Superior temporal gyrus (tissue), 1 donor: ENCODE results near the gene RUNDC3A.
"Not testable (repeated sequence)": the region's sequence is repeated elsewhere in the genome, so short reads cannot be mapped to it uniquely, and the experiment has no call there.

ENCODE experiments used
- DNase-seq: peaks from one replicate; pipeline ENCODE4 v3.0.0-alpha.2; 2016; ENCODE audit errors: extremely low spot score

The RUNDC3A gene

GRCh38 chr17:44359006-44359405 lies 50.6 kb downstream of the RUNDC3A start:
- no peak for DNase-seq

- no peak for DNase-seq
These were observed 51.2 kb downstream of the RUNDC3A start for GRCh38 chr17:44359458-44360143.

DNA sequence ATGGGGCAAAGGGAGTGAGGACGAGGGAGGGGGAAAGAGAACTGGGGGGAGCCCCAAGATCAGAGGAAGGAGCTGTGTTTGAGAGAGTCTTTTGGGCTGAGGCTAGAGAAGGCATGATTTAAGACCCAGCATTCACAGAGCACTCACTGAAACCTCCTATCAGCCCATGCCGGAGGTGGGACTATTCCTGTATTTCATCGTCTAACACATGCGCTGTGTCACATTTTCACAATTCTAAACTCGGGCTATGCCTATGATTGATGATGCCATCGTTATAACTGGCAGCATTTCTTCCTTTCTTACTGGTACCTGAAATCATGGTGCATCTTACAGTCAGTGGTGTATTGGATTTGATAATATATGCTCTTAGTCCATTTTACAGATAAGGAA lies 51.7 kb downstream of the RUNDC3A start:
- no peak for DNase-seq

DNA sequence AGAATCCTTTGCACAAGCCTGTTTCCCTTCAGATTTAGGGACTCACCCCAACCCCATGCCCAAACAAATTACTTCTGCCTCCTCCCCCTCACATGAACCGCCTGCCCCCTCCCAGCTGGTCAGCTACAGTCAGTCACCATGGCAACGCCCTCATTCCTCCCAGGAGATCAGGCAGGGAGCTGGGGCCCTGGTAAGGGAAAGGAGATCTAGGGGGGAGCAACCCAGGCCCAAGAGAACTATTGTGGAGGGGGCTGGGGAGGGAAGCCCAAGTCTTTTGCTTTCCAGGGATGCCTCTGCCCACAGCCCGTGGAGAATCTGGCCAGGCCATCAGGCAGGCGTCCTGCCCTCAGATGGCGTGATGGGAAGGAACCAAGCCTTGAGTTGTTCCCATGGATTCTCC lies 52.4 kb downstream of the RUNDC3A start:
- no peak for DNase-seq

DNA sequence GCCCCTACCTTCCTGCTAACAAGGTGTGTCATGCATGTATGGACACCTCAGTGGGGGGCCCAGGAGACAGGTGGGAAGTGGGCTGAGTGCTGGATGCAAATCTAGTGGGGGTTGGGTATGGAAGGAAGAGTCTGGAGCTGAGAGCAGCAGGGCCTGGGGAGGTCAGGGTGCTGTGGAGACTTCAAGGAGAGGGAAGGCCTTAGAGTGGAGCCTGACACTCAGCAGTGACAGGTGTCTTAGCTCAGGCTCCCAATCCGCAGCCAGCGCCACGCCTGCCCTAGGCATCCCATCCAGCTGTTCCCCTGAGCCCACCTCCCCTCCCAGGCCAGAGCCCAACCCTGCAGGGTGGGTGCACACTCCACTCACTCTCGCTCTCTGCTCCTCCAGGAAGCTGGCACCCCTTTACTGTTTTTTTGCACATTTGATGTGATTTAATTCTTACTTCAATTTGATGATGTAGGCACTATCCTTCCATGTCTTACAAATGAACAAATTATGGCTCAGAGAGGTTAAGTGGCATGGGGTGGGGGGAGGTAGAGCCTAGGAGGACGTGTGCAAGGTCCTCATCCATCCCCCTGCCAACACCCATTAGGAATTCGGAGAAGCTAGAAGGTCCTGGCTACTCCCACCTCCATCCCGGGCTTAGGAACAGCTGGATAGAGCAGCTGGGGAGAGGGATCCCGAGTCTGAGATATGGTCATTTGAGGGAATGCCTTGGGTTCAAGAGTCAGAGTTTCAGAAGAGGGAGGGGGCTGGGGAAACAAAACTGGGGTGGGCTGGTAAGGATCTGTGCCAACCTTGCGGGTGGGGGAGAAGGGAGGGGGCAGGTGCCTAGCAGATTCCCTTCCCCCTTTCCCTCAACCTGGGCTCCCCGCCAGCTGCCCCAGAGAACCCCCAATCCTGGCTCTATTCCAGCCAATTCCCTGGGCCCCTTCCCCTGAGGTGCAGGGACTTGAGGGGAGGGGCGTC lies 53.2 kb downstream of the RUNDC3A start:
- no peak for DNase-seq

DNA sequence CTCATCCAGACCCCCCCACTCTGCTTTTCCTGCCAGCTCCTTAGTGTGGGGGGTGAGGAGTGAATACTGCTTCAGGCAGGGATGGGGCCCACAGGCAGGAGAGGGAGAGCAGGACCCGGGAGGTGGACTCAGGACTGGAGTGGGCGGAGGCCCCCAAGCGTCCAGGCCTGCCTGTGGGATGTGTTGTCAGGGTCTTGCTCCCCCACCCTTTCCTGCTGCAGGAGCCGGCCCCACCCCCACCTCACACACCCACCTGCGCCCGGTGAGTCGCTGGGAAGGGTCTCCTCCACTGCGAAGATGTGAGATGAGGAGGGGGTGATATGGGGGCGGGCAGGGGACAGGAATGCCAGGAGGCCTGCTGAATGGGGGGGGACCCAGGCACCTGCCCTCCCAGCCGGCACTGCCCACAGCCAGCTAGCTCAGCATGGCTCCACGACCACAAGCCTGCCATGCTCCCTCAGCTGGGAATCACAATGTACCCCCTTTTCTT lies 54.1 kb downstream of the RUNDC3A start:
- DNase-seq: no peak

DNA sequence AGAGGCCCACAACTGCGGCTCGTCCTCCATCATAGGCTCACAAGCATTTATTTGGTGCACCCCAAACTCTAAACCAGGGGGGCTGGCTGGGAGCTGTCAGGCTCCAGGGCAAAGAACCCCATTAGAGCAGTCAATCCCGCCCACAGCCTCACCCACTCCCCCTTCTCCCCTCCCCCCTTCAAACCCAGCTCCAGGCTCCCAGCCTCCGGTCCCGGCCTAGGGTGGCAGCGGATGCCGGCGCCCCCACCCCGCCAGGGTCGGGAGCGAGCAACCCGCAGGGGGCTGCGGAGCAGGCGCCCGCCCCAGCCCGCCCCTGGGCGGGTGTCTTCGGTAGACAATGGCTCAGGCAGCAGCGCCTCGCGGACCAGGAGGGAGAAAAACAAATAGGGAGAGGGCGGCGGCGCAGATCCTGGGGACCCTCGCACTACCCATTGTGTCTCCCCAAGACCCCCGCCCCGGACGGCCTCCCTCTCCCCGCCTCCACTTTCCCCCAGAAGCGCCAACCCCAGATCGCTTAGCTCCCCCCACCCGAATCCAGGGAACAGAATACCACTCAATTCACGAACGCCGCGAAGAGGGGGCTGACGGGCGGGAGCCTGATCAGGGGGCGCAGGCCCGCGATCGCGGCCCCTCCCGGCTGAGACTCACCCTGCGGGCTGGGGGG lies 54.7 kb downstream of the RUNDC3A start:
- DNase-seq: no peak

- peak; percentile 53 for DNase-seq
These were observed 55.3 kb downstream of the RUNDC3A start, which contains the start of gene FAM171A2 for GRCh38 chr17:44363613-44364159. Gene FAM171A2 (minus strand): TSS chr17:44363853. CDS start chr17:44363714, 139 bp downstream.

DNA sequence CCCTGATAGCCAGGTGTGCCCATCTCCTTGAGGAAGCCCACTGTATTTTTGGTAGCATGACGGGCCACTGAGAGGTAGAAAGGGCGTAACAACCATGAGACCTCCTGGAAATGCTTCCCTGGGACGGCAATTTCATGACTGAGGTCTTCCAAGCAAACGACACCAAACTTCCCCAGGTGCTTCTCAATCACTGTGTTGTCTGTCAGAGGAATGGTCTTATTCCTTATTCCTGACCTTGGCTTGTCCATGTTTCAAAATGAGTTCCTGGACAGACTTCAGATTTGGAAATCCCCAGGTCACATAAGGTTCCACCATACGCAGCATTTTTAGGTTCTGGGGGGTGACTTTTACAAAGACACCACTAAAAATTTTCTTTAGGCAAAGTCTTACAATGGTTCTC lies 56.6 kb downstream of the RUNDC3A start:
- not testable (repeated sequence) for DNase-seq

- peak; percentile 65 for DNase-seq
These were observed 59.0 kb downstream of the RUNDC3A start for GRCh38 chr17:44367231-44367979.
